Fibroblast of lung (primary cell): ENCODE results near the gene KCNIP1.

Experiments
- EZH2 ChIP-seq: IDR thresholded peaks from 2 replicates; pipeline ENCODE4 v1.5.1; 2012; ENCODE audit warnings: low read length, control low read depth, mild to moderate bottlenecking; ENCODE audit errors: missing control alignments
- TF ChIP-seq, protein P1 (sequence below), 2 donors: IDR thresholded peaks in 1 of 2; conservative IDR thresholded peaks in 1 of 2; 1 replicate in 1 of 2; 2 replicates in 1 of 2; pipeline ENCODE4 v1.5.1; 2011 to 2012; ENCODE audit warnings: low read length in 2 of 2, control low read depth in 1 of 2, inconsistent platforms in 1 of 2, low read depth in 1 of 2, mild to moderate bottlenecking in 1 of 2

GRCh38 chr5:170760113-170760512 is 256.3 kb downstream of the KCNIP1 start:
- TF ChIP-seq, protein P1, sequence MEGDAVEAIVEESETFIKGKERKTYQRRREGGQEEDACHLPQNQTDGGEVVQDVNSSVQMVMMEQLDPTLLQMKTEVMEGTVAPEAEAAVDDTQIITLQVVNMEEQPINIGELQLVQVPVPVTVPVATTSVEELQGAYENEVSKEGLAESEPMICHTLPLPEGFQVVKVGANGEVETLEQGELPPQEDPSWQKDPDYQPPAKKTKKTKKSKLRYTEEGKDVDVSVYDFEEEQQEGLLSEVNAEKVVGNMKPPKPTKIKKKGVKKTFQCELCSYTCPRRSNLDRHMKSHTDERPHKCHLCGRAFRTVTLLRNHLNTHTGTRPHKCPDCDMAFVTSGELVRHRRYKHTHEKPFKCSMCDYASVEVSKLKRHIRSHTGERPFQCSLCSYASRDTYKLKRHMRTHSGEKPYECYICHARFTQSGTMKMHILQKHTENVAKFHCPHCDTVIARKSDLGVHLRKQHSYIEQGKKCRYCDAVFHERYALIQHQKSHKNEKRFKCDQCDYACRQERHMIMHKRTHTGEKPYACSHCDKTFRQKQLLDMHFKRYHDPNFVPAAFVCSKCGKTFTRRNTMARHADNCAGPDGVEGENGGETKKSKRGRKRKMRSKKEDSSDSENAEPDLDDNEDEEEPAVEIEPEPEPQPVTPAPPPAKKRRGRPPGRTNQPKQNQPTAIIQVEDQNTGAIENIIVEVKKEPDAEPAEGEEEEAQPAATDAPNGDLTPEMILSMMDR (conservative IDR thresholded peaks at IDR 0.05 in 1 of 2, IDR thresholded peaks at IDR 0.05 in 1 of 2; ENCODE audit: low read depth in 1 of 2, low read length in 2 of 2): no peak
- TF ChIP-seq EZH2: no peak
